Kidney tubule cell (primary cell): ENCODE data around the gene GNG8.
A peak's percentile ranks its signal among the peaks of the same experiment; 100 is the strongest.

Source experiments
- DNase-seq: peaks from one replicate; pipeline ENCODE4 v3.0.0-alpha.2; 2018; ENCODE audit warnings: low spot score

Gene GNG8

DNA sequence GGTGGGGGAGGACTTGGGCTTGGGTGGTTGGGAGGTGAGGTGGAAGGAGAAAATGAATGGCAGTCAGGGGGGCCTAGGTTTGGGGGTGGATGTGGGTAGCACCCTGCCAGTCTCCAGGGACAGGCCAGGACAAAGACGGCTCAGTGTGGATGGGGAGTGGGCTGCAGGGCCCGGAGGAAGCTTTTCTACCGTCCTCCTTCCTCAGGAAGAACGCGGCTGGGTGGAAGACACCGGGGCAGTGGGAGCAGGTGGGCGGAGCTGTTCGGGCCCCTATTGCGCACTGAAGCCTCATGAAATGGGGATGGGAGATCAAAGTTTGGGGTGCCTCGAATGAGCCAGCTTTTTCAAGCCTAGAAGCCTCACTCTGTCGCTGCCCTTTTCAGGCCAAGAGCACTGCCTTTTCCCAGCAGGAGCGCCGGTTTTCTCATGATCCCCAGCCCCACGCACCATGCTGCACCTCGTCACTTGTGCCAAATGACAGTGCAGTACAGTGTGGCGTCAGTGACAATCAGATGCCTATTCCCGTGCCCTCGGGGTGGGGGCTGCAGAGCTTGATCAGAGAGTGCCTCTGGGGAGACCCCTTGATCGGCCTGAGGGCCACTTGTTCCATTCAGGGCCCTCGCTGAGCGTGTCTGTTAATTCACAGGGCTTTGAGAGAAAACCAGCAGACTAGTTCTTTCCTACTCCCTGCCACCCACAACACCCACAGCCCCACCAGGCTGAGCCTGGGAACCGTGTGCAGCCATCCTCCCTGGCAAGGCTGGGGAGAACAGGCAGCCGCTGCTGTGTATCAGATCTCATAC lies 33.4 kb downstream of the GNG8 start:
- no peak for DNase-seq

GRCh38 chr19:46601318-46602224 lies 34.4 kb downstream of the GNG8 start, which contains the start of gene CALM3:
Gene CALM3, plus strand, starts transcription at chr19:46601330. Its CDS starts 105 bp downstream, at chr19:46601435.
- DNase-seq = no peak

DNA sequence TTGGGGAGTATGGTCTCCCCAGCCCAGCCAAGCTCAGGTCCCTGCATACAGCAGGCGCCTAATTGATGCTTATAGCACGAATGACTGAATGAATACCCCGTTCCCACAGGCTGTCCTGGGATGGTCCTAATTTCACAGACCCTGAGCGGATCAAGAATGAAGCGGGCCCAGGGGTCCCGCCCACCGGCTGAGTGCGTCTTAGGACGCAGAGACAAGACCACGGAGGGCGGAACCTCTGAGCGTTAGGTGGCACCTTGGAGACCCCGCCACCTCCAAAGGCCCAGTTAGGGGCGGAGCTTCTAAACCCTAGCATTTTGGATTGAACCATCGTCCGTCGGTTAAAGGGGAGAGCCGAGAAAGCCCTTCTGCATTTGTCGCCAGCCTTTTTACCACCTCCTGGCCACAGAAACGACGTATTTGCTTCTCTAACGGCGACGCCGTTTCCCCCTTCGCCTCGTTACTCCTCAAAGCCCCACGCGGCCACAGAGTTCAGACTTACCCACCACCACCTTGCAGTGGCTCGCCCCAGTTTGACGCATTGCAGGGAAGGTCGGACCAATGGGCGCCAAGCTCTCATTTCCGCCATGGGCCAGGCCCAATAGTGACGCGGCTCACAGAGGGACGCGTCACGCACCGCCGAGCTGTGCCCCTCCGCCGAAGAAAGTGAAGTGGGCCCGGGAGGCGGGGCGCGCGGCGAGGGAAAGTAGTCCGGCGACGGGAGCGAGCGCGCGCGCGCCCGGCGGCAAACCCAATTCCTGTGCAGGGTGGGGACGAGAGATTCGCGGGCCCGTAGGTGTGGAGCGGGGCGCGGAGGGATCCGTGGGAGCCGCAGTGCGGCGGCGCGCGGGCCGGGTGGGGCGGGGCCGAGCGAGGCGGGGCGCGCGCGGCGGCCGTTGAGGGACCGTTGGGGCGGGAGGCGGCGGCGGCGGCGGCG lies 35.4 kb downstream of the GNG8 start:
- DNase-seq = peak; percentile 98

- no peak for DNase-seq
Observed at GRCh38 chr19:46599716-46600373, 36.2 kb downstream of the GNG8 start.

DNA sequence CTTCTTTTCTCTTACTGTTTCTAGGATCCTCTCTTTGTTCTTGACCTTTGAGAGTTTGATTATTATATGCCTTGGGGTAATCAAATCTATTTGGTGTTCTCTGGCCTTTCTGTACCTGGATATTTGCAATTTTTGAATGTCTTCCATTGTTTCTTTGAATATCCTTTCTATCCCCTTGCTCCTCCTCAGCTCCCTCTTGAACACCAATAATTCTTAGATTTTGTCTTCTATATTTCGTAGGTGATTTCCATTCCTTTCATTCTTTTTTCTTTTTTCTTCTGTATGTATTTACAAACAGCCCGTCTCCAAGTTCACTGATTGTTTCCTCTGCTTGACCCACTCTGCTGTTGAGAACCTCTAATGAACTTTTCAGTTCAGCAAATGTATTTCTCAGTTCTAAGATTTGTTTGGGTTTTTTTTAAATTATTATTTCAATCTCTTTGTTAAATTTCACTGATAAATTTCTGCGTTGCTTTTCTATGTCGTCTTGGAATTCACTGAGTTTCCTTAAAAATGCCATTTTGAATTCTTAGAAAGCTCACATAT lies 37.6 kb downstream of the GNG8 start:
- no peak for DNase-seq

DNA sequence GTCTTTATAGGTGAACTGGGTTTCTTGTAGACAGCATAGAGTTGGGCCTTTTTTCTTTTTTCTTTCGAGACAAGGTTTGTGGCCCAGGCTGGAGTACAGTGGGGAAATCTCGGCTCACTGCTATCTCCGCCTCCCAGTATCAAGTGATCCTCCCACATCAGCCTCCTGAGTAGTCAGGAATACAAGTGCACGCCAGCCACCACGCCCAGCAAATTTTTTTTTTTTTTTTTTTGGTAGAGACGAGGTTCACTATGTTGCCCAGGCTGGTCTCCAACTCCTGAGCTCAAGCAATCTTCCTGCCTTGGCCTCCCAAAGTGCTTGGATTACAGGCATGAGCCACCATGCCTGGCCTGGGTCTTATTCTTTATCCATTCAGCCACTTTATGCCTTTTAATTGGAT lies 40.0 kb downstream of the GNG8 start:
- DNase-seq = no peak

DNA sequence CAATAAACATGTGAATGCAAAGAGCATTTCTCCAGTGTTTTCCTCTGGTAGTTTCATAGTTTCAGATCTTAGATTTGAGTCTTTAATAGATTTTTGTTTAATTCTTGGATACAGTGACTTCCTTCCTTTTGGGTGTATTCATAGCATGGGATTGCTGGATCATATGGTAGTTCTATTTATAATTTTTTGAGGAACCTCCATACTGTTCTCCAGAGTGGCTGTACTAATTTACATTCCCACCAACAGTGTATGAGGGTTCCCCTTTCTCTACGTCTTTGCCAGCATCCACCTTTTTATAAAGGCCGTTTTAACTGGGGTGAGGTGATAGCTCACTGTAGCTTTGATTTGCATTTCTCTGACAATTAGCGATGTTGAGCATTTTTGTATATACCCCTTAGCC lies 44.1 kb downstream of the GNG8 start:
- no peak for DNase-seq

GRCh38 chr19:46591254-46591653 lies 44.7 kb downstream of the GNG8 start:
- no peak for DNase-seq

DNA sequence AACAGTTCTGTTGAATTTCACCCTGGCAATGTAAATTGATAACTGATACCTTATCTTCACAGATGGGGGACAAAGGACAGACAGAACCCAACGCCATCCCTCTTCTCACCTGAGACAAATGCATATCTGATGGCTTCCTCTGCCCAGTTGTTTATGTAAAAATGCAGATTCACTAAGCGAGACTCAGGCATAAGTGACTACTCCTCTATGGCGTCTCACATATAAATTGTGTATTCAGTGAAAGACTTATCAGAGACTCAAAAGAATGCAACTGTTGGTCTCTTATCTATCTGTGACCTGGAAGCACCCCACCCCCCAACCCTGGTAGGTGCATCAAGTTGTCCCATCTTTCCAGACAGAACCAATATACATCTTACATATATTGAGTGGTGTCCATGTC lies 48.1 kb downstream of the GNG8 start:
- DNase-seq = no peak

- DNase-seq = no peak
Observed at GRCh38 chr19:46586294-46586693, 49.7 kb downstream of the GNG8 start.

- DNase-seq = no peak
Observed at GRCh38 chr19:46585539-46585938, 50.5 kb downstream of the GNG8 start.
